DMS79 treated with DMSO at 0.1 percent for 48 hours (cell line): Measurements from ENCODE around the gene ABLIM1.

ENCODE experiments used
- DNase-seq: peaks from one replicate; lab custom pipeline; 2025; lab: John Stamatoyannopoulos, UW

The ABLIM1 gene

DNA sequence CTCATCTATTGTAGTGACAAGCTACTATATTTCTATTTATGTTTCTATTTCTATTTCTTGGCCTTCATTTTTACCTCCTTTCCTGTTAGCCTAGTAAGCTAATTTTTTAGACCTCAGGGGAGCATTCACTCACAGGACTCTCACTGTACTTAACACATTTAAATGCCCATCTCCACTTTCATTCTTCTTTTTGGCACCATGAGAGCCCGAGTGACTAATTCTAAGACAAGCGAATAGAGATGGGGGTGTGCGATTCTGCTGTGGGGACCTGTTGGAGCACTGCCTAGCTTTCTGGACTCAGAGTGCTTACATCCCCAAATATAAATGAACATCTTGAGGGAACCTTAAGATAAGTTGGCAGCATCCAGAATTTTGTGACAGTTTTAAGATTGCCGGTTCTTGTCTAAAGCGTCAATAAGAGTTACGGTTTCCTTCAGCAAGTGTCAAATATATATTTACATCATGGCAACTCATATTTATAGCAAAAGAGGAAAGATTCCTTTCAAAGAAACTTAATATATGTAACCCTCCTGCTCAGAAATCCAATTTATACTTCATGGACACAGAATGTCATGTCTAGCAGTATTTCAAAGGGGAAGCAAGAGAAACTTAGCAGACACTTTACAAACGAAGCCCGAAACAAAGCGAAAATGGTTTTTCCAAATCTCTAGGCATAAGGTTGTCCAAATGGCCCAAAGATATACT, 199.7 kb downstream of the ABLIM1 start:
- no peak for DNase-seq

DNA sequence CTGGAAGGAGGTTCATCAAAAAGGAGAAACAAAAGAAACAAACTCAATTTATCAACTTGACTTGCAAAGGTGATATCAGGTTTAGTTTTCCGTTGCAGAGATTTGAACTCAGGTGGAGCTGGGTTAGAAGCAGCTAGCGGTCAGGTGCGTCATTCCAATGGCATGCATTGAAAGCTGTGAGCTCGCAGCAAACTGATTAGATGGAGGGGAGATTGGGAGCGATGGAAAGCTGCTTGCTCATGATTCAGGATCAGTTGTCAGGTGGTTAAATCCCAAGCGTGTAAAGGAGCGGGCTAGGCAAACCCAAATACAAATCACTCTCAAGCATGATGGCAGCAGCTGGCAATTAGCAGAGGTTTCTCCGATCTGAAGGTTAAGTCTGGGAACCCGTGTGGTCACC, 204.5 kb downstream of the ABLIM1 start:
- no peak for DNase-seq

DNA sequence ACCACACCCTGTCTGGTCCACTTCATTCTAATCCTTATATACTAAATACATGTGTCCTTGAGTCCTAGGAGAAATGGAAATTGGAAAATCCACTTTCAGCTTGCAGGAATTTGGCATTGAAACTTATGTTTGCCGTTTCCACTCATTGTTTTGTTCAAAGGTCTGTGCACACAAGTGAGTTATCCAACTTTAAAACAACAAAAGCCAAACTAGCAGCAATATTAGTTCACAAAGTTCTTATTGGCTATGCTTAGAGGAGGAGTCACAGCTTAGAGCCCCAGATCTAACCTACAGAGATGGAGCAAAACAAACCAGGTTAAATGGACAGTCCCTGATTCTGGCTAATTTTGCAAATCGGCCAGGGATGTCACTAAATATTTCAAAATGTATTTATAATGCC, 209.2 kb downstream of the ABLIM1 start:
- no peak for DNase-seq

DNA sequence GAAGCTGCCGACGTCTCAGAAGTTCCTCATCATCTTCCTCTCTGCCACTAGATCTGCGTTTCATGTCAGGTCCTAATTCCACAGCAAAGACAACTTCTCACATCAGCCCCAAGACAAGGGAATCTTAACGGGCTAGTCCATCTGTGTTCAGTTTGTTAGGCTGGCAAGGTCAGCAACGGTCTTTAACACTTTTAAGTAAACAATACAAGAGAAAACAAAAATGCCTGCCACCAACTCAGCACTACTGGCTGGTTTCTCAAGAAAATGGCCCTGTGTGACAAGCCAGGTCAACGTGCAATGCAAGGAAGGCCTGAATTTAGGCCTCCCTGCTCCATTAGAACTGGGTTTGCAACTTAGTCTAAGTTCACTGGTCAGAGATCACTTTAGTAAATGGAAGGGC, 212.7 kb downstream of the ABLIM1 start:
- DNase-seq: no peak

DNA sequence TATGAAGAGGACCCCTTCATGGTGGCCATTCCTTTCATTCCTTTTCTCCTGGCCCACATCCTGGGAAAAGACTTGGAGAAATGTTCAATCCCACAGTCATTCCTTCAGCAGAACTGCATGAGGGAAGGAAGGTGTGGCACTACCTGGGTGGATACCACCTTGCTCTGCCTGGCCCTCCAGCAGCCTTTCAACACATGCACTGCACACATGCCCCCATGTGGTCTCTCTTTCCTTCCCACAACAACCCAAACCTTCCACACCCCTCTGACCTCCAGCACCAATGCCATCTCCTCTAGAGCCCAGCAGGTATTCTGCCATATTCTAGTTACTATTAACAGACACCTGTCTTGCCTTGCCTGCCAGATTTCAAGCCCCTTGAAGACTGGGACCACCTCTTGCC, 213.3 kb downstream of the ABLIM1 start:
- DNase-seq: no peak

DNA sequence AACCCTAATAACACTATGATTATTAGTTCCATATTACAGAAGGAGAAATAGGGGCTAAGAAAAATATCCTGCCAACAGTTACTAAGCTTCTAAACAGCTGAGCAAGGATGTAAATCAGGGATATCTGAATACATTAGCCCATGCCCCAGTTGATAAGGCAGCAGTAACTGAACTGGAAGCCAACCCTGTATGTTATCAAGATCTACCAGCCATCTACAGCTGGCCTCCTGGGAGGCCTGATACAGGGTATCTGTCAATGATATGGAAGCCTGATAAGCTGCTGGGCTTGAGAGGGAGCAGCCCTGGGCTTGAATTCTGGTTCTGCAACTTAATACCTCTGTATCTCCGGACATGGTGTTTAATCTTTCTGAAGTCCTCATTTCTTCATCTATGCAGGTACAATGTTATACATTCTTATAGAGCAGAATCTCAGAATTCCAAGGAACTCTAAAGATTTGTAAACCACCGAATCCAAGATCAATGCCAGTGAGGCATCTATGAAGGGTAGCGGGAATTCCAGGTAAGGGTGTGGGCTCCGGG, 215.9 kb downstream of the ABLIM1 start:
- no peak for DNase-seq

DNA sequence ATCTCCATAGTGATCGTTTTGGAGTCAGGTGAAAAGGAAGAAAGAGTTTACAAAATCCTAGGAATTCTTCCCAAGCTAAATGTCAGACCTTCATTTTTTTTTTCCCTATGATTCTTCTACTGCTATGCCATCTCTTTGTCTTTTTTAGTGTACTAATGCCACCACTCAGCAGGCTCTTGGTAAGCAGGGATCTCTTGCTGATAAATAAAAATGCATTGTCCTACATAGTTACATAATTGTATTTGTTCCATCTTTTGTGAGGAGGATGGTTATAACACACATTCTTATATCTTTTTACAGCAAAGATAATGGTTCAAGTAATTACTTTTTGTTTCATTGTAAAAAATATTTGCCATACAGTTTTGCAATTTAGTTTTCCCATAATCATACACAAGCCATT, 217.0 kb downstream of the ABLIM1 start:
- DNase-seq: no peak

DNA sequence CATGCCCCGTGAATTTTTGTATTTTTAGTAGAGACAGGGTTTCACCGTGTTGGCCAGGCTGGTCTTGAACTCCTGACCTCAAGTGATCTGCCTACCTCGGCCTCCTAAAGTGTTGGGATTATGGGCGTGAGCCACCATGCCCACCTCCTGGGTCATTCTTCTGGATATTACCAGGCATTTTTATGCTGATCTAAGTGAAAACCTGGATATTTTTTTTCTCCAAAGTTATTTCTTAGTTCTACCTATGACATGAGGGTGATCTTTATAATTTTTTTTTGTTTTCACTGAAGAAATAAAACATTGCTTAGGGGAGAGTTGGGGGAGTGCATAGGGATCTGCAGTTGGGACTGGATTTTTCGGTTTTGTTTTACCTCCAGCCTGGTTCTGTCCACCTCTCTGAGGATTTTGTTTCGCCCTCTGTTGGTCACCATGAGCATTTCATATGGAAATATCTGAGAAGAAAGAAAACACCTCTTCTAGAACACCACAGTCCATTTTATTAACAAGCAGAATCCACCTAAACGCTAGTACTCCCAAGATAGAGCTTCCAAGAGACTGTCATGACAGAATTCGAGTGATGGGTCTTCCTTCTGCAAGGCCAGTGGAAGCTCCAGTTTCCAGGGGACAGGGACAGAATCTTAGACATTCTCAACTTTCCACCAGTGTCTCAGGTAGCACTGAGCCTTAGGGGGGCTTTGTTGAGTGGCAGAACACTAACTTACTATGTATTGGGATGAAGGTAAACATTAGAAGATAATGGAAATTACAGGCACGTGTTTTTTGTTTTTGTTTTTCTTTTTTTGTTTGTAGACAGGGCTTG, 220.4 kb downstream of the ABLIM1 start:
- no peak for DNase-seq

DNA sequence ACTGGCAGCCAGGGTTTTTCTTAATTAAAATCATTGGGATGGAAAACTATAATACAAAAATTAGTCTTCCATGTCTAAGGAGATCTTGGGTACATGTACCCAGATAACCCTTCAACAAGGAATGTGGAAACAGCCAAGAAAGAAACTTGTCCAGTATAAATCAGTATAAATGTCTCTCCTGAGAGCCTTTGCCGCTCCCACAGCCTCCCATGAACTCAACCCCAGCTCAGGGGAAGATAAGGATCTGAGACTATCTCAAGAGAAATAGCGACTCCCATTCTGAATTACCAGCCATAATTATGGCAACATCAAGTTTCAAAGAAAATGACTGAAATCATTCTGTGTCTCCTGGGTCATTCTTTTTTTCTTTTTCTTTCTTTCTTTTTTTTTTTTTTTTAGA, 221.1 kb downstream of the ABLIM1 start:
- DNase-seq: no peak

DNA sequence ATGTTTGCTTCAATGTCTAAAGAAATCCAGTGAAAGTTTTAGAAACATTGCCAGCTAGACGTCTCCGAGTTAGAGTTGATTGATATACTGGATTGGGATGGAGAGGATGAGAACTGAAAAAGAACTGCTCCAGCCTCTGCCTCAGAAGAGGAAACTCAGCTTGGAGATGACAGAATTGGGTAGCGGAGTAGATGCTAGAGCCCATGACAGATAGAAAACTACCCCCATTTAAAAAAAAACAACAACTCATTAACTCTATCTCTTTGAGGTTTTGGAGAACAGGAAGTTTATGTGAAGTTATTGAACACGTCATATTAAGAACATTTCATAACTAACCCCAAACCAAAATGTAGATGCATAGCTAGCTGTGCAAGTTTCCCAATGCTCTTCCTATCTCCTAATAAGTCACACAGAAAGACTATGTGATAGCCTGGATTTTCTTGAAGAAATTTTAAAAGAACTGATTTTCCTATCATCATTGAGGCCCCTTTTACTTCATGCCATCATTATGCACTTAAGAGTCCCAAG, 225.4 kb downstream of the ABLIM1 start:
- DNase-seq: no peak

DNA sequence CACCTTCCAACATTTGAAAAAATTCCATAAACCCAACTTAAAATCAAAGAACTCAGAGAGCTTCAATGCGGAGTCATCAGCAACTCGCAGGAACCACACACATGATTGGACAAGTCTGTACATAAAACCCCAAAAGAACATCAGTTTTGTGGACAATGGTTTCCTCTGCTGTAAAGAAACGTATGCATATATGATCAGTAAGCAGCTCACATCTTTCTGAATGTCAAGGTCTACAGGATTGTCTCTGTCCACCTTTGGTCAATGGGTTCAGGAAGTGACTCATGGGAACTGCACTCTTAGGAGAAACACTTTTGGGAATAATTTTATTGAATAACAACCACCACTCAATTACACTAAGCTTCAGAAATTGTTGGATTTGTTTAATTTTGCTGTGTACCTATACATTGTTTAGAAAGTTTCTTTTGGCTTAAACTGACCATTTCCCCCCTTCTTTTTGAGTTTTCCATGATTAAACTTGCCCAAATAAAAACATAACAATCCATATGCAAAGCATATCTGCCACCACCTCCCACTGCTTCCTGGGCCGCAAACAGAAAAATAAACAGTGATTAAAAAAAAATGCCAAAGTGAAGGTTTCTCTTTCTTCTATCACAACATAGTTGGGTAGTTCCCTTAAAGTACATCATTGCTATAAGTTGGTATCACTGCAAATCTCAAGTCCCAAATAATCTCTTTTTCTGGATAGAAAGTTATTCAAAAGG, 226.5 kb downstream of the ABLIM1 start:
- no peak for DNase-seq

DNA sequence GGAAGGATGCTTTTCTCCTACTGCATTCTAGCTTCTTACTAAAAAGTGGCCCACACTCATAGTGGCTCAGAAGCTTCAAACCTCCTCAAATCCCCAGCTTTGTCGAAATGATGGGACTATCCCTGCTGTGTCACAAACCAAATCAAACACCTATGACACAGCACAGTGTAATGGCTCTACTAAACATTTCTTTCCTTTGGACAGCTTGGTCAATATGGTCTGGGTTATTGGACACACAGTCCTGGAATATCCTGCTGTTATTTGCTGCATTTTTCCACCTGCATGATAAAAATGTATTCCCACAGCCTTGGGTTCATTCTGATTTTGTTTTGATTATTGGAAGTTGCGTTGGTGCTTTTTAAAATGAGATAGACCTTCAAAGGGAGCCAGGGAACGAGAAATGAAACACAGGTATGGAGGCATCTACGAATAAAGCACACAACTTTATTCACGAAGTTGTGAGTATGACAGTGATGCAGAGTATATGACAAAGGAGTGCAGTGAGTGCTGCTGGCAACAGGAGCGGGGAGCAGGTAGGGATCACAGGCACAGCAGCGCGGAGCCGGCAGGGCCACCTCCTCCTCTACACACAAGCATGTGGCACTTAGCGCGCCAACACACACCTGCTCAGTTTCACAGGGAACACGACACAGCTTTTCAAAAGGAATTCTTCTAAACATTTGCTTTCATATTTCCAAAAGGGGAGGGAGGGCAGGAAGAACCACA, 227.2 kb downstream of the ABLIM1 start:
- DNase-seq: no peak

DNA sequence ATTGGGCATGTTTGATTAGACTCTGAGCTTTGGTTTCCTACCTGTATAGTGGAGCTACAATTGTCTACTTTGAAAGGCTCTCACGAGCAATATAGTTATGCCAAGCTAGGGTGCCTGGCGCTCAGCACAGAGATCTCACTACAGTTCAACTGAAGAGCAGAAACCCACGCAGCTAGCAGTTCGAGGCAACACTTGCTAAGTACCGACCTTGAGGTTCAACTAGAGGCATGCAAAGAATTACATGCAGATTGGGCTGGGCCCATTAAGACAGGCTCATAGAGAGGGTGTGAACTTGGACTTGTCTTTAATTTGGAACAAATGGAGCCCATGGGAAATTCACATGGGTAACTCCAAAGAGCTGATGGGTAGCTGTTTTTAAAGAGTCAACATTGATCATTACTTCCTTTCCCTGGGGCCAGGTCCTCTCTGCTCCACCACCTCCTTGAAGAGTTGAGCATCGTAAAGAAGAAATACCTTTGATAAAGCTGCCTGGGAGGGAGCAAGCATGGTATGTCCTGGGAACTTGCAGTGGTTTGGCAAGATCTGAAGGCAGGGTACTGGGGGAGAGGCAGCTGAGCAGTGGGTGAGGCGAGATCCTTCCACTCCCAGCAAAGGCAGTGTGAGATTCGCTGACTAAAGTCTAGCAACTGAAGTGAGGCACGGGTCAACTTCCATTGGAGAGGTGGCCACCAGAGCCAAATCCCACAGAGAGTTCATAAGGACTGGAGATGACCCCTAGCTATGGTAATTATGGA, 228.3 kb downstream of the ABLIM1 start:
- no peak for DNase-seq

DNA sequence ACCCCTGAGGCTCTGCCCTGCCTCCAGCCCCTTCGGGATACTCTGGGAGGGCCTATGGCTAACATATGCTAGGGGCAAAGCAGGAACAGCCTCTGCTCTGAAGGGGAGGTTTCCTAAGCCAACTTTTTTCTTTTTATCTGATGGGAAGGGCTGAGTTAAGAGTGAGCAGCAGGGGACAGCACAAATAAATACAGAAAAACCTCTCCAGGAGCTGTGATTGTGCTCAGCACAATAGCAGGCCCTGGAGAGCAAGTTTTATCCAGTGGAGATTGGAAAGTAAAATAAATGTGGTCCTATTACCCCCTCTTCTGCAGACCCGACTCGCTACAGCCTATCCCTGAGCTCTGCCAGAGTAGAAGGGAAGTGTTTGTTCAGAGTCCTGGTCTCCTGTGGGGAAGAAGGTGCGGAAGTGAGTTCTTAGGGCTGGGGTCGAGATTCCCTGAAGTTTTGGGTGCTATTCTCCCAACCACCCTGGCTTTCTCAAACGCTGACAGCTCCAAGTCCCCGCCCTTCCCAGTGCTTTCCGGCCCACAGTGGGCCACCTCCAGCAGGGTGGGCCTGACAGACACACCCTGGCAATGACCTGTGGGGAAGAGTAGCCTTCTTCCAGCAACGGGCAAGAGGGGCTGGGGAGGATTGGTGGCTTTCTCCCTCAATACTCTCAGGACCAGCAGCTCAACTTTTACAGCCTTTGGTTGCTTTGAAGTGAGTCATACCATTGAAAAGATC, 230.8 kb downstream of the ABLIM1 start:
- DNase-seq: no peak

DNA sequence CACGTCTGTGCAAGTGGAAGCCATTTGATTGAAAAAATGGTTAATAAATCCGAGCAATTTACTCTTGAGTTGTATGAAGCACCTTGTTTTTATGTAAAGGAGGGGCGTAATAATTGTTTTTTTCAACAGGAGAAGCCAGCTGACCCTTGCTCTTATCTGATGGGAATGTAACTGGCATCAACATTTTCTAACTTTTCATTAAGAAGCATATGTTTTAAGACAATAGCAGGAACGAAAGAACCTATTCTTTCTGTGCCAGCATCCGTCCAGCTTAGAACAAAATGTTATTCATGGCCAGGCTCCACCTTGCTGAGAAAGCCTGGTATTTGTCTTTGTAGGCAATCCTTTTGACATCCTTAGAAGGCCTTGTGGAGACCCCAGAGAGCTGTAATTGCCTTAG, 231.6 kb downstream of the ABLIM1 start:
- DNase-seq: no peak

DNA sequence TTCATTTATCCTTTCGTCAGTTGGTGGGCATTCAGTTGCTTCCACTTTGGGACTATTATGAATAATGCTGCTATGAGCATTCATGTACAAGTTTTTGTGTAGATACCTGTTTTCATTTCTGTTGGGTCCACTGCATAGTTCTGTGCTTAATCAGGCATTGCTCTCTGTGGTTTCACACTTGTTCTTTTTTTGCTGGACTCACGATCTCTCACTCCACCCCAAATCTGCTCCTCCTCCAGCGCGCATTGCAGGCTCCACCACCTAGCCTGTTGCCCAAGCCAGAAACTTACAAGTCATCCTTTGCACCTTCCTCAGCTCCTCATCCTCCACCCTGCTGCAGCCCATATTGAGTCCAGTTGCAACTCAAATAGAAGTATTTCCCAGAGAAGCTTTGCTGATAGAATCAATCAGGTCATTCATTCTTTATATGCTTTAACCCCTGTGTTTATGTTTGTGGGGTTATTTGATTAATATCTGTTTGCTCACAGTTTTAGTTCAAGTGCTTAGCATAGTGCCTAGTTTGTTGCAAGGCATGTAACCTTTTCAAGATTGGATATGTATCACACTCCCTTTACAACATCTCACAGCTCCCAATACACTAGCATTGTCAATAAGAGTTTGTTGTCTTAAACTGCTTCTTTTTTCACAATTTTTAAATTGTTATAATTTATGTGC, 237.1 kb downstream of the ABLIM1 start:
- DNase-seq: no peak

DNA sequence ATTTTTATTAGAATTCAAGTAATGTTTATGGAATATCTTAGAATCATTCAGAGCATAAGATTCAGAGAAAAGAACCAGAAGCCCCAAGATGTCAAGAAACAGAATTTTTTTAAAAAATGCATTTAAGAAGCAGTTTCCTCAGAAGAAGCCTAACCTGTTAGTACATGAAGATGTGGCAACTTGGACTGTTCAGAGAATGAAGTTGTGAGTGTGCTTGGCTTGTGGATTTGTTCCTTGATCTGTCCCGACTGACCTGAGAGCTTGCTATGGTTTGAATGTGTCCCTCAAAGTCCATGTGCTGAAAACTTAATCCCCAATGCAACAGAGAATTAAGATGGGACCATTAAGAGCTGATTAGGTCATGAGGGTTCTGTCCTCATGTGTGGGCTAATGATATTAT, 240.0 kb downstream of the ABLIM1 start:
- DNase-seq: no peak

DNA sequence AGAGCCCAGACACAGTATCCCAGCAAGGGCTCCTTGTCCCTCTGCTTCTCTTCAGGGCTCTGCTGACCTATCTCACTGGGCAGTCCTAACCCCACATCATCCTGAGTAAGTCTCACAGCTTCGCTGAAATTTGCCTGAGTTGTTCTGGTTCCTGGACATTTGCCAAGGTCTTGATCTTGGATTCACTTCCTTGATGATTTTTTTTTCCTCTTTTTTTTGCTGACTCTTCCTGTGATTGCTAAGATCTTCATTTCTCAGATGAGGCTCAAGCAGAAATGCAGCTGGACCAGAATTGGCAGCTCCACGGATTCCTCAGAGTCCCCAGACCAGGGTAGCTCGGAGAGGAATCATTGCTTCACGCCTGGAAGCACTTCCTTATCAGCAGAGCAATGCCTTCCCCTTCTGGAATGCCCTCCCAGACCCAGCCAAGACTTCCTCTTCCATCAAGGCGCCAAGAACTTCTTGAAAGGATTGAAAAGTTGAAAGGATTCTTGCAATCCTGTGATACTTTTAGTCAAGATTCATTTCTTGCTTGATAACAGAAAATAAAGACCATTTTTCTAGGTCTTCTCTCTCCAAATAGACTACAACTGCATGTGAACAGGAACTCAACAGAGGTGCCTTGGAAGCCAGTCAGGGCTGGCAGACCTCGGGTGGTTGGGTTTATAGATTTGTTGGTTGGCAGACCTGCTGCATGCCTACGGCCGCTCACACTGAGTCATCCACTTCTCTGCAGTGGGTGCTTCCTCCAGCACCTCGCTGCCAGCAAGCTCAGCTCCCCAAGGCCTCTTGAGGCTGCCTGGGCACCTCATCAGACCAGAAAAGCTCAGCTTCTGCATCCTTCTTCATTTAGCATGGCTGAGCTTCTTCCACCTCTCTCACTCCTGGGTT, 244.9 kb downstream of the ABLIM1 start:
- DNase-seq: peak; percentile 6

DNA sequence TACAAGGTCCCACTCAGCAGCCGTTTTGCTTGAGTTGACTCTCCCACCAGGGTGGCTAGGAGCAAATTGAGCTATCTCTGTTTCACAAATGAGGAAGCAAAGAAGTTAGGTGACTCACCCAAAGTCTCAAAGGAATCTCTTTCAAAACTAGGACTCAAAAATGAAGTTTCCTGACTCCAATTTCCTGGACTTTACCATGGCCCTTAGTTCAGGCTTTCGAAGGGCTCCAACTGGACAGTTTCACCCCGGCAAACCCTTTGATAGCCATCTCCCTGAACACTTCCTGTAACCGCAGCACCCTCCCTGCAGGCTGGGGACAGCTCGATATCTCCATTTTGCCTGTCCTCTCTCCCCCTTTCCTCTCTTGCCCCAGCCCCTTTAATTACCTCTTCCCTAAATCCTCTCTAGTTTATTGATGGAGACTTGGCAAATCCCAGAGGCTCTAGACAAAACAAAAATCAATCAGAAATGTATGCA, 249.1 kb downstream of the ABLIM1 start:
- DNase-seq: no peak
